ENCODE measurements around the gene TMEM250.
"Not testable (repeated sequence)": the region's sequence is repeated elsewhere in the genome, so short reads cannot be mapped to it uniquely, and the experiment has no call there.

The TMEM250 gene

DNA sequence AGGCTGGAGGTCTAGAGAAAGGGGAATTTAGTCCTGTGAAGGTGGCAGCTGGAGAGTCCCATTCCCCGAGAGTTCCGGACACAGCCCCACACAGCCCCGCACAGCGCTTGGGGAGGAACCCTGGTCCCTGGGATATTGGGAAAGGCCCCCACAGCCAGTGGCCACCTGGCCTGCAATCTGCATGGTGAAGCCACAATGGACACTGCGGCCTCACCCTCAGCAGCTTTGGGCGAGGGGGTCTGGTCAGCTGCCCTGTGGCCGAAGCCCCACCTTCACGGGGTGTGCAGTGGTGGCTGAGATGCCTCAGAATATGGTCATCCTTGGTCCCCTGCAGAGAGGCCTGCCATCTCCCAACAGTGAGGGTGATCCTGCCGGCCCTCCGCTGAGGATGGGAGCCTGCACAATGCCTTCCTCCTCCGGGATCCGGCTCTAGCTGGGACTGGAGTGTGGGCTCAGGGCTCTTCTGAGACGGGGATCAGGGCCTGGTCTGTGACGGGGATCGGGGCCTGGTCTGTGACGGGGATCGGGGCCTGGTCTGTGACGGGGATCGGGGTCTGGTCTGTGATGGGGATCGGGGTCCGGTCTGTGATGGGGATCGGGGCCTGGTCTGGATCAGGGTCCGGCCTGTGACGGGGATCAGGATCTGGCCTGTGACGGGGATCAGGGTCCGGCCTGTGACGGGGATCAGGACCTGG, 33.3 kb upstream of the TMEM250 start:
- no peak for DNase-seq (ENCODE audit: low read depth in 2 of 2)
- no peak overlapping the region for H3K4me3 ChIP-seq (replicated peaks in 1 of 2; ENCODE audit: low read depth in 2 of 2, low read length in 2 of 2)
- TF ChIP-seq, protein P1, sequence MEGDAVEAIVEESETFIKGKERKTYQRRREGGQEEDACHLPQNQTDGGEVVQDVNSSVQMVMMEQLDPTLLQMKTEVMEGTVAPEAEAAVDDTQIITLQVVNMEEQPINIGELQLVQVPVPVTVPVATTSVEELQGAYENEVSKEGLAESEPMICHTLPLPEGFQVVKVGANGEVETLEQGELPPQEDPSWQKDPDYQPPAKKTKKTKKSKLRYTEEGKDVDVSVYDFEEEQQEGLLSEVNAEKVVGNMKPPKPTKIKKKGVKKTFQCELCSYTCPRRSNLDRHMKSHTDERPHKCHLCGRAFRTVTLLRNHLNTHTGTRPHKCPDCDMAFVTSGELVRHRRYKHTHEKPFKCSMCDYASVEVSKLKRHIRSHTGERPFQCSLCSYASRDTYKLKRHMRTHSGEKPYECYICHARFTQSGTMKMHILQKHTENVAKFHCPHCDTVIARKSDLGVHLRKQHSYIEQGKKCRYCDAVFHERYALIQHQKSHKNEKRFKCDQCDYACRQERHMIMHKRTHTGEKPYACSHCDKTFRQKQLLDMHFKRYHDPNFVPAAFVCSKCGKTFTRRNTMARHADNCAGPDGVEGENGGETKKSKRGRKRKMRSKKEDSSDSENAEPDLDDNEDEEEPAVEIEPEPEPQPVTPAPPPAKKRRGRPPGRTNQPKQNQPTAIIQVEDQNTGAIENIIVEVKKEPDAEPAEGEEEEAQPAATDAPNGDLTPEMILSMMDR (IDR thresholded peaks at IDR 0.05; ENCODE audit: low read depth, low read length), result no peak

GRCh38 chr9:136151214-136151804, 32.6 kb upstream of the TMEM250 start:
- no peak overlapping the region for H3K4me3 ChIP-seq (replicated peaks in 1 of 2; ENCODE audit: low read depth in 2 of 2, low read length in 2 of 2)
- TF ChIP-seq, protein P1 (IDR thresholded peaks at IDR 0.05; ENCODE audit: low read depth, low read length), result no peak
- no peak for DNase-seq (ENCODE audit: low read depth in 2 of 2)

GRCh38 chr9:136150664-136151213, 32.1 kb upstream of the TMEM250 start:
- DNase-seq (ENCODE audit: low read depth in 2 of 2); H3K4me3 ChIP-seq (replicated peaks in 1 of 2; ENCODE audit: low read depth in 2 of 2, low read length in 2 of 2): not testable (repeated sequence)

GRCh38 chr9:136149853-136150252, 31.2 kb upstream of the TMEM250 start:
- no peak overlapping the region for H3K4me3 ChIP-seq (replicated peaks in 1 of 2; ENCODE audit: low read depth in 2 of 2, low read length in 2 of 2)
- TF ChIP-seq, protein P1 (IDR thresholded peaks at IDR 0.05; ENCODE audit: low read depth, low read length), result no peak
- no peak for DNase-seq (ENCODE audit: low read depth in 2 of 2)

- DNase-seq (ENCODE audit: low read depth in 2 of 2), result no peak
- TF ChIP-seq, protein P1 (IDR thresholded peaks at IDR 0.05; ENCODE audit: low read depth, low read length), result no peak
- H3K4me3 ChIP-seq (replicated peaks in 1 of 2; ENCODE audit: low read depth in 2 of 2, low read length in 2 of 2), result no peak overlapping the region
These were observed 30.7 kb upstream of the TMEM250 start for GRCh38 chr9:136149337-136149736.

DNA sequence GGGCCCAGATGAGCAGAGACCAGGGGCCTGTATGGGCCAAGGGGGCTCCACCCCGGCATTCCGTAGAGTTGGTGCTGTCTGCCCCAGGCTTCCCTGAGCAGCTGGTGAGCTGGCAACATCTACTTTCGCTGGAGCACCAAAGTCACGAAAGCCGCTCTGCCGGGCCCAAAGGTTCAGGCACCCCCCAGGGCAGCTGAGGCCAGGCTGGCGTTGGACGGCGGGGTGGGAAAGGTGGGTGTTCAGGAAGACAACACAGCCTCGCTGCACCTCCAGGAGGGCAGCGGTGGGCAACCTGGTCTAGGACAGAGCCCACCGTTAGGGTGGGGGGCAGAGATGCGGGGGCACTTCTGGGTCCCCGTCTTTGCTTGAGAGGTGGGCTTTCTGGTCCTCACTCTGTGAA, 30.1 kb upstream of the TMEM250 start:
- DNase-seq (ENCODE audit: low read depth in 2 of 2), result no peak
- no peak overlapping the region for H3K4me3 ChIP-seq (replicated peaks in 1 of 2; ENCODE audit: low read depth in 2 of 2, low read length in 2 of 2)
- TF ChIP-seq, protein P1 (IDR thresholded peaks at IDR 0.05; ENCODE audit: low read depth, low read length), result no peak

- H3K4me3 ChIP-seq (replicated peaks in 1 of 2; ENCODE audit: low read depth in 2 of 2, low read length in 2 of 2), result no peak overlapping the region
- TF ChIP-seq, protein P1 (IDR thresholded peaks at IDR 0.05; ENCODE audit: low read depth, low read length), result no peak
- DNase-seq (ENCODE audit: low read depth in 2 of 2), result no peak
These were observed 29.4 kb upstream of the TMEM250 start for GRCh38 chr9:136147890-136148714.
